Superior temporal gyrus (tissue), 1 donor: Measurements from ENCODE around the gene TDRD12.

Experiments used
- DNase-seq: peaks from one replicate; pipeline ENCODE4 v3.0.0-alpha.2; 2016; ENCODE audit errors: extremely low spot score

The TDRD12 gene

DNA sequence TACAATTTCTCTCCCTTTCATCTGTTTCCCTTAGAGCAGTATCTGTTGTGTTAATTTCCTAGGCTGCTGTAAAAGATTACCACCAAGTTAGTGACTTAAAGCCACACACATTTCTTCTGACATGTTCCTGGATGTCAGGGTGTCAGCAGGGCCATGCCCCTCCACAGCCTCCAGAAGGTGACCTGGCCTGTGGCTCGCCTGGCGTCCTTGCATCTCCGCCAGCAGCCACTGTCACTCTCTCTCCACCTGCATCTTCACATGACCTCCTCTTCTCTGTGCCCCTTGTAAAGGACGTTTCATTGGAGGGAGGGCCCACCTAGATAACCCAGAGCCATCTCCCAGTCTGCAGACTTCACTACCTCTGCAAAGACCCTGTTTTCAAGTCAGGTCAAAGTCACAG is 88.7 kb downstream of the TDRD12 start:
- DNase-seq = no peak

DNA sequence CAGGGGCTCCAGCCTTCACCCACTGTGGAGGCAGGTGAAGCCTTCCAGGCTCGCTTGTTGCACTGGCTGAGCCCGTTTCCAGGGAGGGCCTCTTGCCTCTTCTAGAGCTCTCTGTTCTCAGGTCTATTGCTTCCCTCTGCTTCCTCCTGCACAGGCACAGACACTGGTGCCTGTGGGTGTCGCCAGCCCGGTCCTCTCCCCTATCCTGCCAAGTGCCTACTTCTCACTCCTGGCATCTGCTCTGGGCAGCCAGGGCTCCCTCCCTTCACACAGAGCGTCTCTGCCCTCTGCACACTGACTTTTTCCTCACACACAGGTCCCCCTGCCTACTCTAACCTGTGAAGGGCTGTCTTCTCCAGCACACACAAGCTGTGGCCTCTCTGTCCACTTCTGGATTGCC is 89.7 kb downstream of the TDRD12 start:
- DNase-seq = no peak

DNA sequence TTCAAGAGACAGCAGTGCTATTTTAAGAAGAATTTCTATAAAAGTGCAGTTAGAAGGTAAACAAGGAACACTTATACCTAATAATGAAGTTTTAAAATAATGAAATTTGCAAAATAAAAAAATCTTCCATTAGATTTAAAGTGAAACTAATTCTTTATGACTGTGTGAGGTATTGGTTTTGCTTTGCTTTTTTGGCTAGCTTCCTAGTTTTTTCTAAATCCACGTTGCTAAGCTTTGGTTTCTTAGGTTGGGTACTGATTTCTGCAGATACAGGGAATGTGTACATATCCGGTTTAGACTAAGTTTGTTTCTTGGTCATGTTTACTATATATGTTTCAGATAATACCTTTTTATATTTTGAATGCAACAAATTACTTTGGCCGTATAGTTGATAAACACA is 90.2 kb downstream of the TDRD12 start:
- DNase-seq = no peak

DNA sequence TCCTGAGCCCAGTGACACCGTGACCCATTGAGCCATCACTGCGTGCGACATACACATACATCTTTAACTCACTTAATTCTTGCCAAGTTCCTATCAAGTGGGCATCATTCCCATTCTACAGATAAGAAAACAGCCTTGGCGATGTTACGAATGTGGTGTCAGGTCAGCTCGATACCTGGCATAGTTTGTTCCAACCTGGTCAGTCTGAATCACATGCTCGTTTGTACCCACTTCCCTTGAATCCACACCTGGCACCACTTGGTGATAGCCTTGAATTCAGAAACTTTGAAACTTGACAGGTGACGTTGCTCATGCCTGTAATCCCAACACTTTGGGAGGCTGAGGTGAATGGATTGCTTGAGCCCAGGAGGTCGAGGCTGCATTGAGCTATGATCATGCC is 90.9 kb downstream of the TDRD12 start:
- DNase-seq = no peak

DNA sequence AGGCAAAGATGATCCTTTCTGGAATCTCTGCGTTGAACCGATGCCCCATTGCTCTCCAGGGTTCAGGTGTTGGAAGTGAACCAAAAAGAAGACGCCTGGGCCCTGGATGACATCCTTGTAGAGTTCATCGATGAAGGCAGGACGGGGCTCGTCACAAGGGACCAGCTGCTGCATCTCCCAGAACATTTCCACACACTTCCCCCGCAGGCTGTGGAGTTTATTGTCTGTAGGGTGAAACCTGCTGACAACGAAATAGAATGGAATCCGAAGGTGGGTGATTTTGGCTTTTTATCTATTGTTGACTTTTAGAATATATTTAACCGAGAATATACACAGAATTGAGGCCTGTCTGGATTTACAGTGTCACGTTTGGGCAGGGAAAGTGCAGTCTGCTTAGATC is 91.6 kb downstream of the TDRD12 start:
- no peak for DNase-seq

DNA sequence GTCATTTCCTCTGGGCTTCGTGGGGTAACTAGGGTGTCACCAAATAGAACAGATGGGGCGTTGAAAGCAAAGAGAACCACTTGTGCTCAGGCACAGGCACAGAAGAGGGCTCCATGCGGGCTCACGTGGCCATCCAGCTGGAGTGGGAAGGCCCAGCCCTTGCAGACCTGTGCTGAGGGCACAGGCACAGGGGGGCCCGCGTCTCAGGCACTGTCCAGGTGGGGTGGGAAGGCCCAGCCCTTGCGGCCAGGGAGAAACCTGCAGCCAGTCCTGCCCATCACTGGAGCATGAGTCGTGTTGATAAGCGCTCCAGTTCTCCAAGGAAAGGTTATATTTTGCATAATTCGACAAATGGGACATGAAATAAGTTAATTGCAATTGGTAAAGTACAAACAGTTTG is 92.5 kb downstream of the TDRD12 start:
- DNase-seq = no peak

DNA sequence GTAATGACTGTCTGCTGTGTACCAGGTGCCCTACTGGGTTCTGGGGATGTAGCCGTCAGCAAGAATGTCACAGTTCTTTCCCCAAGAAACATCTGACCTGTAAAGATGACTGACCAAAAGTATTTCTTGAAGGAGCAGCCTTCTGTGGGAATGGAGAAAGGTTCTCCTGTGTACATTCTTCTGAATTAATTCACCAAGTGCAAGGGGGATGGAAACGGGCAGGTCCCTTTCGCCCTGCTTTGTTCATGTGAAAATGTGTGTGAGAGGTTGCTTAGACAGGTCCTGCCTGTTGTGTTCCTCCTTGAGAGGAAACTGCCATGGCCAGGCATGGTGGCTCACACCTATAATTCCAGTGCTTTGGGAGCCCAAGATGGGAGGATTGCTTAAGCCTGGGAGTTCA is 93.0 kb downstream of the TDRD12 start:
- no peak for DNase-seq

DNA sequence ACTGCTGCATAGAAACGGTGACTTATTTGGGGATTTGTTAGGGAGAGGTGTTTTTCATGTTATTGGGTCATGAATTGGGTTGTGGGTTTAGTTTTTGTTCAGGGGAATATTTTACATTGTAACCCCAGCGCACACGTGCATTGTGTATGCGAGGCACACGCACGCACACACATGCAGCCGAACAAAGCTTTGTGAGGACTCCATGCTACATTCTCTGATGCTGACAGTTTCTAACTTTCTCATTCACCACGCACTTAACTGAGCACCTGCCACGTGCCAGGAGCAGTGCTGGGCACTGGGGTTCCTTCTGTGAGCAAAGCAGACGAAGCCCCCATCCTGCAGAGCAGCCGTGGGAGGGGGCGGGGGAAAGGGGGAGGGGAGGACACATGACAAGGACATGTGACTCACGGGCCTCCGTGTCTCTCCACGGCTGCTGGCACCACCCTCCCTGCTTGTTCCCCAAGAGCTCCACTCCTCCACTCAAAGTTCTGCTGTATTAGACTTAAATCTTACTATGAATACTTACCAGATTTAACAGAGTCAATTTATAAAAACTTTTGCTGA is 94.4 kb downstream of the TDRD12 start:
- no peak for DNase-seq

DNA sequence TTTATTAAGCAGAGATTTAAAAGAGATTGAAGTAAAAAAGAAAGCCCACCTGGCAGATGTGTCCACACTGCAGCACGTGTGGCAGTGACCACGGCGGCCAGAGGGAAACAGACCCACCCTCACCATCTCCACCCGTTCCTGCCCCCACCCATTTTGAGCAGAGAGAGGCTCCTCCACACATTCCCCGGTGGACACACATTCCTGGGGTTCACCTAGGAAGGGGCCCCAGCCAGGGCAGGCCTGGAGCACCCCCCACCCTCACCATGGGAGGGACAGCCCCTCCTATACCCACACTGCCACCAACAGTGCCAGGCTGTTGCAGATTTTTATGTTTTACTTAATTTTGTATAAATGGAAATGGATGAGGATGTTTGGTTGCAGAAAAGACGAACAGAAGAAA is 95.1 kb downstream of the TDRD12 start:
- DNase-seq = no peak

DNA sequence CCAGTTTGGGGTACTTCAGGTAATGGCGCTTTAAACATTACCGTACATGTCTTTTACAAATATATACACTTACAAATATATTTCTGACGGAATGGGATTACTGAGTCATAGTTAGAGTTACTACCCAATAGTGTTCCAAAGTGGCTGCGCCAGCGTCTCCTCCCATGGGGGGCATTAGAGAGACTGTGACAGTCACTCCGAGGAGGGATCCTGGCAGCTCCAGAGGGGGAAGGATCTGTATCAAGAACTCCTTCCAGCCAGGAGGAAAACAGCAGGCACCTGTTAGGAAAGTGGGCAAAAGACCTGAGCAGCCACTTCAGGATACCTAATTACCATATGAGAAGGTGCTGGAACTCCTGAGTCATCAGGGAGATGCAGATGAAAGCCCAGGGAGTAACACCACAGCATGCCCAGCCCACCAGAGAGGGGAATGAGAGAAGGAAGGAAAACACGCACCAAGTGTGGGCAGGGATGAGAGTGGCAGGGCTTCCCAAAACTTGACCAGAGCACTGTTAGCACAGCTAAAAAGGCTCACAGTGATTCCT is 97.1 kb downstream of the TDRD12 start:
- DNase-seq = no peak

DNA sequence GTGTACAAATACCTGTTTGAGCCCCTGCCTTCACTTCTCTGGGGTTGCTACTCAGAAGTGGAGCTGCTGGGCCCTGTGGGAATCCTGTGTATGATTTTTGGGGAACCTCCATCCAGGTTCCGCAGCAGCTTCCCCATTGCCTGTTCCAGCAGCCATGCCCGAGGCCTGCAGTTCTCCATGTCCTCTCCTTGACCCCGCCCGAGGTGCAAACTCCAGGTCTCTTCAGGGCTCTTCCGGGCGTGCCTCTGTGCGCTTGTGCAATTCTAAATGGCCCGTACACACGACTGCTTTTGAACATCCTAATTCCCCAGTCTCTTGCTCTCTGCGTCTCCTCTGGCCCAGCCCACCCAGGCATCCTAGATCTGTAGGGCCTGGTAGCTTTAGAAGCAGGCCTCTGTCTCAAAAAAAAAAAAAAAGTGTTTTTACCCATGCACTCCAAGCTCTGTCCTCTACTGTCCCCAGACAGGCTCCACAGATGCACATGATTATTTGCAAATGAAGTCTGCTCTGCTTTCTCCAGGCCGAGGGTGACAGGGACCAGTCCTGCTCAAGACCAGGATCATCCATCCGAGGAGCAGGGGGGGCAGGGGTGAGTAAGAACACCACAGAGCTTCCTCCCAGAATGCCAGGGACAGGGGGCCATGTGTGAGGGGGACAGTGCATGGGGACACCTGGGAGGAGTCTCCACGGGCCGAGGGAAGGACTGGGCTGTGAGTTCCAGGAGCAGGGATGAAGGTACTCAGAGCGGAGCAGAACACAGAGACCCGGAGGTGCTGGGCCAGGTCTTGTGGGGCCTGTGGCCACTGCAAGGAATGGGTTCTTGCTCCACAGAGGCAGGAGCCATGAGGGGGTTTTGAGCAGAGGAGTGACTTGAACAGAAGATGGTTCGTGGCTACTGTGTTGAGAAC is 98.3 kb downstream of the TDRD12 start:
- no peak for DNase-seq

DNA sequence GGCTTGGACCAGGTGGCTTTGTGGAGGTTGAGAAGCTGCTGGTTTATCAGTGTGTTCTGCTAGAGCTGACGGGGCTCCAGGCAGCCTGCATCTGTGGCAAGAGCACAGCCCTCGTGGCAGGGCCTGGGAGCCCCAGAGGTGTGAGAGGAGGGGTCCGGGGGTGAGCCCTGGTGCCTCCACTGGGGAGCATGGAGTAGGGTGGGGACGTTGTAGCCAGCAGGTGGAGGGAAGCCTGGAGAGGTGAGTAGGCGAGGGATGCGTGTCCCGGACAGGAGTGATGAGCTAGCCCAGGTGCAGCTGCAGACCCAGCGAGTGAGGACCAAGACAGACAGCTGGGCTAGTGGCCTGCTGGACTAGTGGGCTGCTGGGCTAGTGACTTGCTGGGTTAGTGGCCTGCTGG is 99.0 kb downstream of the TDRD12 start:
- no peak for DNase-seq

DNA sequence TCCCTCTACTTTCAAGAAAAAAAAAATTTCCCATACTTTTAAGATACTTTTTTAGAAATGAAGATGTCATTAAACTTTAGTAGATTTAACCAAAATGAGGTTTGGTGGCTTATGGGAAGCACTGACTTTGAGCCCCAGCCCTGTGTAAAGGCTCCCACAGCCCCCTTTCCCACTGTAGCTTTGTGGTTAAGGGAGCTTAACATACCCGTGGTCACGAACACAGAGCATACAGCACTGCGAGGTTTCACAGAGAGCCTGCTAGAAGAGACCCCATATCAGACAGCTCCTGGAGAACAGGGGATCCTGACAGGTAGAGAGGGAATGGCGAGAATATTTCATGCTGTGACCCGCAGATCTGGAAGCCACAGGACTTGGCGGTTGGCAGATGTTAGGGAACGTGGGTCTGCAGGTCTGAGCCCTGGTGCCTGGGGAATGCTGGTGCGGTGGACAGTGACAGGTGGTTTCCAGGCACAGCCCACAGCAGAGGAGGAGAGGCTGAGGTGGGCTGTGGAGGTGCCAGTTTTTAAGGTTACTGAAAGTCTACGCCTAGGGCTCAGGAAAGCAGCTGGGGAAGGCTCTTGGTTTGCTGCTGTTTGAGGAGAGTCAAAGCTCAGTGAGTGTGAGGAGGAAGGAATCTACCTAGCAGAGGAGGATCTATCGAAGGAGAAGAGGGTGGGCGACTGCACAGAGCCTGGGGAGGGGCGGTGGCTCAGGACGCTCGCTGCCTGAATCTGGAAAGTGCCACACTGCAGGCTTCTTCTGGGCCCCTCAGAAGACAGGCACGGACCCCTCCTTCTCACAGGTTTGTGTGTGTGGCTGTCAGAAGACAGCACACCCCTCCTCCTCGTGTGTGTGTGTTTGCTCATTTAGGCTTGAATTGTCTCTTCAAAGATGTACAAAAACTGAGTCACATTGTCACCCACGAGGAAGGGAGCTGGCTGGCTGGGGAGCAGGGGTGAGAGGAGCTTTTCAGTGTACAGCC is 100.1 kb downstream of the TDRD12 start:
- DNase-seq = no peak

DNA sequence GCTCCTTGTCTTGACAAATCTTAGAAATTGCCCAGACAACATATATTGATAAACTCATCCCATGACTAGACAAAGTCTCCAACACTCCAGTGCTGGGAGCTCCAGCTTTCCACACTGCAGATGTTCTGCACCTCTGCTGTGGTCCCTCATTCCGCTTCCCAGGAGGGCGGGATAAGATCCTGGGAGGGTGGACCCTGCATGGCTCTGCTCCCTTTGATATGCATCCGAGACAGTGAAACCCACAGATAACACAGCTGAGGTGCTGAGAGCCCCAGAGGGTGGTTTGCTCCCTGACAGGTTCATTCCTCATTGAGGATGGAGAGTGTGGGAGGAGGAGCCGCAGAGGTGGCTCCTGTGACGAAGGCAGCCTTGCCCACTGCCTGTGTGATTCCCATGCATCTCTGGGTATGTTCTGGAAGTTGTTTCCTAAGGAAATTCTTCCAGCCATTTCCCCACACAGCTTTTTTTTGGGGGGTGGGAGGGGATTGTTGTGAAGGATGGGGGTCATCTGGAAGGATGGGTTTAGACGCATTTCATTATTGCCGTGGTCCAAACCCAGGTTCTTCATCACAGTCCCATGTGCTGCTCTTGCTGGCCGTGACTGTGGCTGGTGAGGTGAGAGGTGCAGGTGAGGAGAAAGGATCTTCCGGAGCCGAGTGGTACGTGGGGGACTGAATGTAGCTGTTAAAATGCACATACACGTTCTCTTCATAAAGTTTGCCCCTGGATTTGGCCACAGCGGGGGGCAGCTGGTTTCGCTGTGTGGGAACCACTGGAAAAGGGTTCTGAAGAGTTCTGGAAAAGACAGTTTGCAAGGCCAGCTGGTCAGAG is 103.6 kb downstream of the TDRD12 start:
- DNase-seq = no peak

DNA sequence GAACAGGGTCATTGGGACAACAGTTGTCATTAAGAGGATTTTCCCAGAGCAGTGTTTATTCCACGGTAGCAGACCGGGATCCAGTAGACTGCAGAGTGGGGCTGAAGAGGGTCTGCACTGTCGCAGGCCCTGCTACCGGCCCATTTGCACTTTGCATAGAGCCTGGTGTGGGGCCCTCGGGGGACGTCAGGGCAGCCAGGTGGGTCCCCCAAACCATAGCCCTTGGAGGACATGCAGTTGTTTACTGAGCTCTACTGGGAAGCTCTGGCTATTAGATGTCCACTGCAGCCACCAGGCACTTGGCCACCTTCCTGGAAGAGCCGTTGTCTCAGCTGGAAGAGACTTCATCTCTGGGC is 104.2 kb downstream of the TDRD12 start:
- DNase-seq = no peak

DNA sequence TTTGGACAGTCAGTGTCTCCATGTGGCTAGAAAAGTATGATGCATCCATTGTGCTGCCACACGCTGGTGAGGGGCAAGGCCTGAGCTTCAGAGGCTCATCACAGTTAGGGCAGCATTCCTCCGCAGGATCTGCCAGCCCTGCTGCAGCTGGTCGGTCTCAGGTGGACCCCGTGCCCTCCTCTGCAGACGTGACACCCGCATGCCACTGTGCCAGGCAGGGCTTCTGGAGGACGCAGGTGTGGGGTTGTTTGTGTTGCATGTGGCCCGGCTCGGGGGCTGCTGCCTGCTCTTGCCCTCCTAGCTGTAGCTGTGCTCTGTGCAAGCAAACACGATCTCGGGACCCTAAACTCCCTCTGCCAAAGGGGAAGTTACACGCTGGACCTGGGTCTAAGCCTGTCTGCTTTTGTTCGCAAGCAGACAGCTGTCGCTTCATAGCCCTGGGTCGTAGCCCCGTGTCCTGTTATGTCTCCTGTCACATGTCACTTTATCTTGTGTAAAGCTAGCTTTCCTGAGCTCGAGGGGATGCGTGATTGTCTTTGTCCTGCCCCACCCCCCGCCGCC is 104.7 kb downstream of the TDRD12 start:
- DNase-seq = no peak

DNA sequence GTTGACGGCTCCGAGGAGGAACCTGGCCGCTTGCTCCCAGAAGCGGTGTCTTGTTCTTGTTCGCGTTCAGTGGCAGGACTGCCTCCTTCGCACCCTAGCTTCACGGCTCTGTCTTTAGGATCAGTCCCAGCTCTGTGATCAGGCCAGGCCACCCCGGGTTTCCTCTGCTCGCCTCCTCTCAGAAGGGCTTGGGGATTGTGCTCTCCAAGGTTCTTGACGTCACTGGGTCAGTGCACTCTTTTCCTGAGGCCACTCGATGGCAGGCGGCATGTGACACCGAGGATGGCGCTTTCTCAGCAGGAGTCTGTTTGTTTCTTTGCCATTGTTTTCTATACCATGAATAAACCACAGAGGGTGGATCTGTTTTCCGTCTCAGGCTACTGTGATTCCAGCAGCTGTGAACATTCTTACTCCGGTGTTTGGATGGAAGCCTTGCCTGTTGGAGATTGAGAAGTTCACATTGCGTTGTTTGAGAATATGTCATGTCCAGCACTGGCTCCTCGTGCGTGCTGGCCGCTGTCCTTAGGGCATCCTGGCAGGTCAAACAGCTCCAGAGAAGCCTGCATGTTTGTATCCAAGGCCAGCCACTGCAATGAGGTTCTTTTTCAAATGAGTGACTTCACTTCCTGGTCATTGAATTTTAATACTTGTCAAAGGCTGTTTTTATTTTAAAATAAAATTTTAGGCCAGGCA is 105.5 kb downstream of the TDRD12 start:
- DNase-seq = no peak

DNA sequence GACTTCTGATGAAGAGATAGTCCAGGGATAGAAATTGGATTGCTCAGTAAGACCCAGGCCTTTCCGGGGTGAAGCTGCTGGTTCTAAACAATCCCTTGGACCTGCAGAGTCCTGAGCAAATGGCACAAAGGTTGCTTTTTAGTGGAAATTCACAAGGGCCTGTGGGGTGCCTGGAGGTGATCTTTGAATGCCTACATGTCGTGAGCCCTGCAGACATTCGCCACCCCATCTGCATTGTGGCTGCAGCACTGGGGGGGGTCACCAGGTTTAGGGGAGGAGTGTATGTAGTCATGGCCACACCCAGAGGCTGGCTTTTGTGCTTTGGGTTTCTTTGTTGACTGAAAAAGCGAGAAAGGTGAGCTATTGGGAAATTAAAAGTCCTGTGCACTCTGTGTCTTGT is 108.6 kb downstream of the TDRD12 start:
- no peak for DNase-seq

DNA sequence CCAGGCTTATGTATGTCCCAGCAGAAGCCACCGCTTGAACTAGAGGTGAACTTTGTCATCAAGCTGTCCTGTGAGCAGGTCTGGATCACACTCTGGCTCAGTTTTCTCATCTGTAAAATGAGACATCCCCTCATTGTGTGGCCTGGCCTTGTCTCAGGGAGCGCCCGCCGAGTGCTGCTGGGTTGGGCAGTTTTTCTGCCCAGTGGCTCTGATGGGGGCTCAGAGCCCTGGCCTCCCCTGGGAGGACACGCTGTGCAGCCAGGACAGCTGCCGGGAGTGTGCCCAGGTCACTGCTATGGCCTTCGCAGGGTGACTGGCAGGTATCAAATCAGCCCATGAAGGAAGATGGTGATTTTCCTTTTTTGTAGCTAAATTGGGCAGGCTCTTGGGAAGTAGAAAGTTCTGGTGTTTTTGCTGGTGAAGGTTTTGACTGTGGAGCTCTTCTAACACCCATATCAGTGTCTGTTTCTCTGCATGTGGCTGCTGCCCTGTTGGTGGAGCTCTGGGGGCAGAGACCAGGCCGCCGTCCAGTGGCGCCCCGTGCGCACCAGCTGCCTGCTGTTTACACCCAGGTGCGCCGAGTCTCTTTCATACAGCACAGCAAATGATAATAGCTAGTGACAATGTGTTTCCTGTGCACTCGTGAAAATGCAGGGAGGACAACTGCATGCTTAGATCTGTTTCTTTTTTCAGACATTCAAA is 109.2 kb downstream of the TDRD12 start:
- no peak for DNase-seq
